ENCODE measurements around the gene TMEM59L. TPM values are rescaled to one million over a fixed set of nuclear protein-coding genes. Genes with fewer than 3 reads are reported as not detected.

TMEM59L gene
- polyA plus RNA-seq, 12 donors: 4.7 to 19.4 (median 8.2) TPM; not detected in 1

Other genes with a start within 250 kb of the TMEM59L start
- gene GDF15, start 226.7 kb upstream of the TMEM59L start, polyA plus RNA-seq (ENCODE audit: insufficient read length in 12 of 12): 1 to 10 TPM in 4 of 12 donors, under 1 TPM in 7, not detected in 1; 0.20 to 9.6 (median 0.54) TPM
- gene LRRC25, start 215.2 kb upstream of the TMEM59L start, polyA plus RNA-seq (ENCODE audit: insufficient read length in 12 of 12): 1 to 10 TPM in 7 of 12 donors, under 1 TPM in 3, not detected in 2; 0.45 to 2.6 (median 1.2) TPM
- 100 to 1,000 TPM in 2 of 12 donors, 10 to 100 TPM in 9, not detected in 1; 72.8 to 126 (median 87.7) TPM for gene SSBP4, start 193.5 kb upstream of the TMEM59L start, polyA plus RNA-seq (ENCODE audit: insufficient read length in 12 of 12)
- gene ISYNA1, start 174.7 kb upstream of the TMEM59L start, polyA plus RNA-seq (ENCODE audit: insufficient read length in 12 of 12): 100 to 1,000 TPM in 10 of 12 donors, 10 to 100 TPM in 1, not detected in 1; 97.4 to 180 (median 122) TPM
- gene ELL, start 90.8 kb upstream of the TMEM59L start, polyA plus RNA-seq (ENCODE audit: insufficient read length in 12 of 12): 10 to 100 TPM in 11 of 12 donors, not detected in 1; 11.1 to 35.4 (median 14.8) TPM
- gene FKBP8, start 69.3 kb upstream of the TMEM59L start, polyA plus RNA-seq (ENCODE audit: insufficient read length in 12 of 12): 100 to 1,000 TPM in 7 of 12 donors, 10 to 100 TPM in 4, not detected in 1; 81.6 to 157 (median 111) TPM
- gene KXD1, start 55.0 kb upstream of the TMEM59L start, polyA plus RNA-seq (ENCODE audit: insufficient read length in 12 of 12): 100 to 1,000 TPM in 2 of 12 donors, 10 to 100 TPM in 9, not detected in 1; 58.9 to 125 (median 63.9) TPM
- gene UBA52, start 41.0 kb upstream of the TMEM59L start, polyA plus RNA-seq (ENCODE audit: insufficient read length in 12 of 12): 1,000 to 10,000 TPM in 8 of 12 donors, 100 to 1,000 TPM in 3, not detected in 1; 779 to 1,239 (median 1,048) TPM
- gene REX1BD, start 24.1 kb upstream of the TMEM59L start, polyA plus RNA-seq (ENCODE audit: insufficient read length in 12 of 12): 10 to 100 TPM in 11 of 12 donors, not detected in 1; 18.6 to 49.6 (median 23.9) TPM
- 10 to 100 TPM in 5 of 12 donors, 1 to 10 TPM in 6, not detected in 1; 5.2 to 54.5 (median 8.6) TPM for gene CRLF1, start 6.1 kb upstream of the TMEM59L start, polyA plus RNA-seq (ENCODE audit: insufficient read length in 12 of 12)
- 1 to 10 TPM in 11 of 12 donors, not detected in 1; 2.8 to 8.5 (median 3.8) TPM for gene KLHL26, start 24.2 kb downstream of the TMEM59L start, polyA plus RNA-seq (ENCODE audit: insufficient read length in 12 of 12)
- 10 to 100 TPM in 8 of 12 donors, 1 to 10 TPM in 3, not detected in 1; 9.8 to 29.3 (median 11.7) TPM for gene CRTC1, start 70.8 kb downstream of the TMEM59L start, polyA plus RNA-seq (ENCODE audit: insufficient read length in 12 of 12)
- 10 to 100 TPM in 5 of 12 donors, 1 to 10 TPM in 5, not detected in 2; 3.2 to 30.9 (median 9.2) TPM for gene COMP, start 178.4 kb downstream of the TMEM59L start, polyA plus RNA-seq (ENCODE audit: insufficient read length in 12 of 12)
- gene UPF1, start 219.1 kb downstream of the TMEM59L start, polyA plus RNA-seq (ENCODE audit: insufficient read length in 12 of 12): 10 to 100 TPM in 11 of 12 donors, not detected in 1; 25.3 to 86.6 (median 33.8) TPM

All from muscle of arm (tissue), 12 donors.